ENCODE data around the gene CEP131. TPM values are rescaled to one million over a fixed set of nuclear protein-coding genes. Genes with fewer than 3 reads are reported as not detected.

The CEP131 gene
- total RNA-seq, 1 donor from 2014 or later = 15.9 TPM

DNA sequence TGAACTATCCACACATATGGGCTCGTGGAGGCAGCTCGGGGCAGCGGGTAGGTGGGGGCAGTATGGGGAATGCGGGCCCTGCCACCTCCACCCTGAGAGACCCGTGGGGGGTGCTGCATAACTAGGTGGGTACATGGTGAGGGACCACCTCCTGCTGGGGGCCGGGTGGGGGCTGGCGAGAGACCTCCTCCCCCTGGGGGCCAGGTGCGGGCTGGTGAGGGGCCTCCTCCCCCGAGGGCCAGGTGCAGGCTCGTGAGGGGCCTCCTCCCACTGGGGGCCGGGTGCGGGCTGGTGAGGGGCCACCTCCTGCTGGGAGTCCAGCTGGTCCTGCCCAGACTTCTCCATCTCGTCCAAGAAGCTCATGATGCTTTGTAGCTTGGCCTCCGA is 25.4 kb downstream of the CEP131 start:
- intact Hi-C loops (cut with micrococcal nuclease) = no loop called here
- POLR2A ChIA-PET = no interaction called here
- H3K9me3 Mint-ChIP-seq = no peaks in the 10 kb centered on the region
- no peak overlapping the region for H3K4me3 Mint-ChIP-seq
- H3K27ac Mint-ChIP-seq = no peak overlapping the region
- DNase-seq (no peak), ATAC-seq (ENCODE audit: low read depth) (no peak)
- no peaks in the 10 kb centered on the region for H3K27me3 Mint-ChIP-seq
- peaks cover 21% of the 10 kb centered on the region for H3K36me3 Mint-ChIP-seq (ENCODE audit: low read depth)
- H3K4me1 Mint-ChIP-seq = no peaks in the 10 kb centered on the region
- CTCF ChIA-PET = no interaction called here
- TF ChIP-seq, protein P1, sequence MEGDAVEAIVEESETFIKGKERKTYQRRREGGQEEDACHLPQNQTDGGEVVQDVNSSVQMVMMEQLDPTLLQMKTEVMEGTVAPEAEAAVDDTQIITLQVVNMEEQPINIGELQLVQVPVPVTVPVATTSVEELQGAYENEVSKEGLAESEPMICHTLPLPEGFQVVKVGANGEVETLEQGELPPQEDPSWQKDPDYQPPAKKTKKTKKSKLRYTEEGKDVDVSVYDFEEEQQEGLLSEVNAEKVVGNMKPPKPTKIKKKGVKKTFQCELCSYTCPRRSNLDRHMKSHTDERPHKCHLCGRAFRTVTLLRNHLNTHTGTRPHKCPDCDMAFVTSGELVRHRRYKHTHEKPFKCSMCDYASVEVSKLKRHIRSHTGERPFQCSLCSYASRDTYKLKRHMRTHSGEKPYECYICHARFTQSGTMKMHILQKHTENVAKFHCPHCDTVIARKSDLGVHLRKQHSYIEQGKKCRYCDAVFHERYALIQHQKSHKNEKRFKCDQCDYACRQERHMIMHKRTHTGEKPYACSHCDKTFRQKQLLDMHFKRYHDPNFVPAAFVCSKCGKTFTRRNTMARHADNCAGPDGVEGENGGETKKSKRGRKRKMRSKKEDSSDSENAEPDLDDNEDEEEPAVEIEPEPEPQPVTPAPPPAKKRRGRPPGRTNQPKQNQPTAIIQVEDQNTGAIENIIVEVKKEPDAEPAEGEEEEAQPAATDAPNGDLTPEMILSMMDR (IDR thresholded peaks at IDR 0.05) = no peak

DNA sequence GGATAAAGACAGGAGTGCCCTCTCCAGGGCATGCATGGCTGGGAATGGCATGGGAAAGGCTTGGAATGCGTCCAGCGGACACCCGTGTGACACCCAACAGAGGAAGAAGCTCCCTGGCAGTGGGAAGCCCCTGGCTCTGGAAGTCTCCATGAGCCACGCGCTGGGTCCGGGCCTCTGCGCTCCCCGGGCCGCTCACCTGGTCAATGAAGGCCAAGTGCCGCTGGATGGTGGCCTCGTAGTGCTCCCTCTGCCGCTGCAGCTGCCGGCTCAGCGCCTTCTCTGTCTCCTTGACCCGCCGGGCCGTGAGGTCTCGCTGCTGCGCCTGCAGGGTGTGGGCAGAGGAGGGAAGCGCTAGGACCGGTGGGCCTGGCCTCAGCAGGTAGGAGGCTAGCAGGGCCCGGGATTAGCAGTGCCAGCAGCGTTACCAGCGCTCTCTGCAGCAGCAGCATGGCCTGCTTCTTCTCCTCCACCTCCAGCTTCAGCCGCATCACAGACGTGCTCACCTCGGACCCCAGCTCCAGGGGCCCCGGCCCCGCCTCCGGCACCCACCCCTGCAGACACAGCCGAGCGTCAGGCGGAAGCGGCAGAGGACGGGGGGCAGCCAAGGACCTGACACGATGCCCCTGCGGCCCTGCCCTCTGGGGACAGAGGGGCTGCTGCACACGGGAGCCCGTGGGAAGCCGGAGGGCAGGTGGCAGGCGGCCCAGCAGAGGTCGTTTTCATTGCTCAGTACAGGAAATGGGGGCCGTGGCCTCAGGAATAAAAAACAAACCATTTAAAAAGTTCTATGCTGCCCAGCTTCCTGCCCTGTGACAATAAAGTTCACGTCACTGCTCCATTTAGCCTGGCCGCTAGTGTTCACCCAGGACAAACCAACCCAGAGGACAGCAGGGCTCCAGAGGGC is 26.0 kb downstream of the CEP131 start:
- Mint-ChIP-seq H3K27me3 (no peaks in the 10 kb centered on the region), H3K4me1 (no peaks in the 10 kb centered on the region), H3K27ac (no peak overlapping the region), H3K9me3 (no peaks in the 10 kb centered on the region), H3K4me3 (no peak overlapping the region), H3K36me3 (ENCODE audit: low read depth) (peaks cover 19% of the 10 kb centered on the region)
- TF ChIP-seq, protein P1 (IDR thresholded peaks at IDR 0.05) = no peak
- ChIA-PET CTCF (no interaction called here), POLR2A (no interaction called here)
- intact Hi-C loops (cut with micrococcal nuclease) = no loop called here
- DNase-seq = no peak
- ATAC-seq (ENCODE audit: low read depth) = no peak

DNA sequence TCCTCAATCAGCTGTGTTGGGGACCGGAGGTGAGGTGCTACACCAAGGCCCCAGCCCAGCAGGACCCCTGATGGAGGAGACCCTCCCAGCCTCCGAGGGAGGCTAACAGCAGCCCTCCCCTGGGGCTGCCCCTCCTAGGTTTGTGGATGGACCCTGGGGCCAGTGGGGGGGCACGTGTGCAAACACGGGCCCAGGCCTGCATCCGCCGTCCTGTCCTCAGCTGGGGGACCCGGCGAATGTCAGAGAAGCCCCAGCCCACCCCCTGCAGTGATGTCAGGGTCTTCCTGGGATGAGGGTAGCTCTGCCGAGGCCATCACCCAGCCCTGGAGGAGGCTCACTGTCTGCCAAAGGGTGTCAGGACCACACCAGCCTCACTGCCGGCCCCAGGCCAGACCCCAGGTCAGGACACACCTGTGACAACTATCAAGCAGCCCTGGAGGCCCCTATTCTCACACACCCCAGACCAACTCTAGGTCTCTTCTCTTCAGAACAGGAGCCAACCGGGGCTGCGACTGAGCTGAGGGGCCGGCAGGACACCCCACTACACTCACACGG is 26.7 kb downstream of the CEP131 start:
- ChIA-PET CTCF (no interaction called here), POLR2A (no interaction called here)
- Mint-ChIP-seq H3K27me3 (no peaks in the 10 kb centered on the region), H3K36me3 (ENCODE audit: low read depth) (peaks cover 21% of the 10 kb centered on the region), H3K4me1 (no peaks in the 10 kb centered on the region), H3K27ac (no peak overlapping the region), H3K9me3 (no peaks in the 10 kb centered on the region), H3K4me3 (no peak overlapping the region)
- DNase-seq = no peak
- ATAC-seq (ENCODE audit: low read depth) = no peak
- TF ChIP-seq, protein P1 (IDR thresholded peaks at IDR 0.05) = no peak
- intact Hi-C loops (cut with micrococcal nuclease) = no loop called here

DNA sequence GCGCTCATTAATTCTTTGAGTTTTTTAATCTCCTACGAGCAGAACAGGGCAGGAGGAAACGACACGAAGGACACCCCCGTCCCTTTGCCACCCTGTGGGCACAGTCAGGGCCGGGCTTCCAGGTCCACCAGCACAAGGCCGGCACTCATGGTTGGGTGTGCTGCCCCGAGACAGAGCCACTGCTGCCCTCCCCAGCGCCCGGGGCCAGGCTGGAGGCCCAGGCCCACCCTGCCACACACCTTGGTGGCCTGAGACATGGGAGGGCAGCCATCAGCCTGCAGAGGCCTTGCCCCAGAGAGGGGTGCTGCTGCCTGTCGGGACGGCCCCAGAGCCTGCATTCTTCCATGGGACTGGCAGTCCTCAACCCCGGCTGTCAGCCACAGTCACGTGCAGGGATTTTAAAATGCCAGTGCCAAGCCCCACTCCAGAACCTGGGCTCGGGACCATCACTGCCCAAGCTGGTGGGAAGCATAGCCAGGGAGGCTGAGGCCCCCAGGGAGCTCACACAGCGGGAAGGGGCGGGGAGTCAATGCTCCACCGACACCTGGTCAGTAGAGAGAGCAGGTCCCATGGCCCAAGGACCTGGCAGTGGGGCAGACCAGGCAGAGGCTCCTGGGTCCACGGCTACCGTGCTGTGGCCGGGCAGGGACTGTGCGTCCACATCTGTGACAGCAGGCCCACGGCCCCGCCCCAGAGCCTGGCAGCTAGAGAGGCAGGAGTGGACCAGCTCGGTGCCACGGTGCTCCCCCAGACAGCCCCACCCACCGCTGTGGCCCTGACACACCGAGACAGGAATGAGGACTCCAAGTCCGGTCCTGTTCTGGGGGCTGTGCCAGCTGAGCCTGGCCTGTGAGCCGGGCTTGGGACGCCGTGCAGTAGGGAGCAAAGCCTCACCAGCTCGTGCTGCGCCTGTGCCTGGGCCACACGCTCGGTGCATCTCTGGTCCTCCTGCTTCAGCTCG is 27.5 kb downstream of the CEP131 start:
- Mint-ChIP-seq H3K27ac (no peak overlapping the region), H3K36me3 (ENCODE audit: low read depth) (peaks cover 26% of the 10 kb centered on the region), H3K4me1 (no peaks in the 10 kb centered on the region), H3K4me3 (no peak overlapping the region), H3K27me3 (no peaks in the 10 kb centered on the region), H3K9me3 (no peaks in the 10 kb centered on the region)
- intact Hi-C loops (cut with micrococcal nuclease) = no loop called here
- DNase-seq = no peak
- CTCF ChIA-PET = no interaction called here
- POLR2A ChIA-PET = no interaction called here
- ATAC-seq (ENCODE audit: low read depth) = no peak
- TF ChIP-seq, protein P1 (IDR thresholded peaks at IDR 0.05) = no peak

Measured in activated B cell treated with CpG ODN at 0.5 μM for 24 hours (primary cell).